ENCODE measurements around the gene ATP10B. TPM values are rescaled to one million over a fixed set of nuclear protein-coding genes. Genes with fewer than 3 reads are reported as not detected.
A peak's percentile ranks its signal among the peaks of the same experiment; 100 is the strongest.

ATP10B gene
- total and polyA plus RNA-seq, 2 of the 13 experiments (the other 11 are each of a cell fraction or from before 2014, with no cell fraction given), result not detected

DNA sequence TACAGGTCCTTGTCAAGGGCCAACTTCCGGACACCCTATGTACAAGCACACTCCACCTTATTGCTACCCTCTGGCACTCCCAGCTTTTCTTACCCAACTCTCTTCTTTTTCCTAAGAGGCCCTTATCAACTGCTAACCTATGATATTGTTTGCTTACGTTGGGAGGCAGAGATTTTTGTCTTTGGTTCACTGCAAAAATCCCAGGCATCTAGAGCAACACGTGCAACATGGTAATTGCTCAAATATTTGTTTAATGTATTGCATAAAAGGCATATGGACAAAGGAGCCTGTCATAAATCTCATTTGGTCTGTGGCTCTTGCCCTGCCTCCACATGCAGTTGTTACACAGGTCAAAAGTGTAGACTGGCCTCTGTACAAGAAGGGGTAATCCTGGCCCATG lies 35.8 kb upstream of the ATP10B start (continued):
- TF ChIP-seq, protein P1, sequence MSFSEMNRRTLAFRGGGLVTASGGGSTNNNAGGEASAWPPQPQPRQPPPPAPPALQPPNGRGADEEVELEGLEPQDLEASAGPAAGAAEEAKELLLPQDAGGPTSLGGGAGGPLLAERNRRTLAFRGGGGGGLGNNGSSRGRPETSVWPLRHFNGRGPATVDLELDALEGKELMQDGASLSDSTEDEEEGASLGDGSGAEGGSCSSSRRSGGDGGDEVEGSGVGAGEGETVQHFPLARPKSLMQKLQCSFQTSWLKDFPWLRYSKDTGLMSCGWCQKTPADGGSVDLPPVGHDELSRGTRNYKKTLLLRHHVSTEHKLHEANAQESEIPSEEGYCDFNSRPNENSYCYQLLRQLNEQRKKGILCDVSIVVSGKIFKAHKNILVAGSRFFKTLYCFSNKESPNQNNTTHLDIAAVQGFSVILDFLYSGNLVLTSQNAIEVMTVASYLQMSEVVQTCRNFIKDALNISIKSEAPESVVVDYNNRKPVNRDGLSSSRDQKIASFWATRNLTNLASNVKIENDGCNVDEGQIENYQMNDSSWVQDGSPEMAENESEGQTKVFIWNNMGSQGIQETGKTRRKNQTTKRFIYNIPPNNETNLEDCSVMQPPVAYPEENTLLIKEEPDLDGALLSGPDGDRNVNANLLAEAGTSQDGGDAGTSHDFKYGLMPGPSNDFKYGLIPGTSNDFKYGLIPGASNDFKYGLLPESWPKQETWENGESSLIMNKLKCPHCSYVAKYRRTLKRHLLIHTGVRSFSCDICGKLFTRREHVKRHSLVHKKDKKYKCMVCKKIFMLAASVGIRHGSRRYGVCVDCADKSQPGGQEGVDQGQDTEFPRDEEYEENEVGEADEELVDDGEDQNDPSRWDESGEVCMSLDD (CRISPR knock-in tag; IDR thresholded peaks at IDR 0.05; ENCODE audit: borderline replicate concordance), result no peak
- TF ChIP-seq SP140L (CRISPR knock-in tag; IDR thresholded peaks at IDR 0.05; ENCODE audit: borderline replicate concordance), result no peak
- TF ChIP-seq, protein P2, sequence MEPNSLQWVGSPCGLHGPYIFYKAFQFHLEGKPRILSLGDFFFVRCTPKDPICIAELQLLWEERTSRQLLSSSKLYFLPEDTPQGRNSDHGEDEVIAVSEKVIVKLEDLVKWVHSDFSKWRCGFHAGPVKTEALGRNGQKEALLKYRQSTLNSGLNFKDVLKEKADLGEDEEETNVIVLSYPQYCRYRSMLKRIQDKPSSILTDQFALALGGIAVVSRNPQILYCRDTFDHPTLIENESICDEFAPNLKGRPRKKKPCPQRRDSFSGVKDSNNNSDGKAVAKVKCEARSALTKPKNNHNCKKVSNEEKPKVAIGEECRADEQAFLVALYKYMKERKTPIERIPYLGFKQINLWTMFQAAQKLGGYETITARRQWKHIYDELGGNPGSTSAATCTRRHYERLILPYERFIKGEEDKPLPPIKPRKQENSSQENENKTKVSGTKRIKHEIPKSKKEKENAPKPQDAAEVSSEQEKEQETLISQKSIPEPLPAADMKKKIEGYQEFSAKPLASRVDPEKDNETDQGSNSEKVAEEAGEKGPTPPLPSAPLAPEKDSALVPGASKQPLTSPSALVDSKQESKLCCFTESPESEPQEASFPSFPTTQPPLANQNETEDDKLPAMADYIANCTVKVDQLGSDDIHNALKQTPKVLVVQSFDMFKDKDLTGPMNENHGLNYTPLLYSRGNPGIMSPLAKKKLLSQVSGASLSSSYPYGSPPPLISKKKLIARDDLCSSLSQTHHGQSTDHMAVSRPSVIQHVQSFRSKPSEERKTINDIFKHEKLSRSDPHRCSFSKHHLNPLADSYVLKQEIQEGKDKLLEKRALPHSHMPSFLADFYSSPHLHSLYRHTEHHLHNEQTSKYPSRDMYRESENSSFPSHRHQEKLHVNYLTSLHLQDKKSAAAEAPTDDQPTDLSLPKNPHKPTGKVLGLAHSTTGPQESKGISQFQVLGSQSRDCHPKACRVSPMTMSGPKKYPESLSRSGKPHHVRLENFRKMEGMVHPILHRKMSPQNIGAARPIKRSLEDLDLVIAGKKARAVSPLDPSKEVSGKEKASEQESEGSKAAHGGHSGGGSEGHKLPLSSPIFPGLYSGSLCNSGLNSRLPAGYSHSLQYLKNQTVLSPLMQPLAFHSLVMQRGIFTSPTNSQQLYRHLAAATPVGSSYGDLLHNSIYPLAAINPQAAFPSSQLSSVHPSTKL (CRISPR knock-in tag; IDR thresholded peaks at IDR 0.05), result peak; percentile 92
- TF ChIP-seq SSRP1 (CRISPR knock-in tag; IDR thresholded peaks at IDR 0.05), result no peak
- TF ChIP-seq ZSCAN9 (CRISPR knock-in tag; IDR thresholded peaks at IDR 0.05; ENCODE audit: borderline replicate concordance), result 0 out of 2 replicates have a peak, but pooled peaks have one; percentile 27
- TF ChIP-seq, protein P3, sequence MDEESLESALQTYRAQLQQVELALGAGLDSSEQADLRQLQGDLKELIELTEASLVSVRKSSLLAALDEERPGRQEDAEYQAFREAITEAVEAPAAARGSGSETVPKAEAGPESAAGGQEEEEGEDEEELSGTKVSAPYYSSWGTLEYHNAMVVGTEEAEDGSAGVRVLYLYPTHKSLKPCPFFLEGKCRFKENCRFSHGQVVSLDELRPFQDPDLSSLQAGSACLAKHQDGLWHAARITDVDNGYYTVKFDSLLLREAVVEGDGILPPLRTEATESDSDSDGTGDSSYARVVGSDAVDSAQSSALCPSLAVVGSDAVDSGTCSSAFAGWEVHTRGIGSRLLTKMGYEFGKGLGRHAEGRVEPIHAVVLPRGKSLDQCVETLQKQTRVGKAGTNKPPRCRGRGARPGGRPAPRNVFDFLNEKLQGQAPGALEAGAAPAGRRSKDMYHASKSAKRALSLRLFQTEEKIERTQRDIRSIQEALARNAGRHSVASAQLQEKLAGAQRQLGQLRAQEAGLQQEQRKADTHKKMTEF (CRISPR knock-in tag; IDR thresholded peaks at IDR 0.05), result peak; percentile 65; the same call in 1 of the 2 replicates
- TF ChIP-seq, protein P4, sequence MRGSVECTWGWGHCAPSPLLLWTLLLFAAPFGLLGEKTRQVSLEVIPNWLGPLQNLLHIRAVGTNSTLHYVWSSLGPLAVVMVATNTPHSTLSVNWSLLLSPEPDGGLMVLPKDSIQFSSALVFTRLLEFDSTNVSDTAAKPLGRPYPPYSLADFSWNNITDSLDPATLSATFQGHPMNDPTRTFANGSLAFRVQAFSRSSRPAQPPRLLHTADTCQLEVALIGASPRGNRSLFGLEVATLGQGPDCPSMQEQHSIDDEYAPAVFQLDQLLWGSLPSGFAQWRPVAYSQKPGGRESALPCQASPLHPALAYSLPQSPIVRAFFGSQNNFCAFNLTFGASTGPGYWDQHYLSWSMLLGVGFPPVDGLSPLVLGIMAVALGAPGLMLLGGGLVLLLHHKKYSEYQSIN (CRISPR knock-in tag; IDR thresholded peaks at IDR 0.05; ENCODE audit: borderline replicate concordance), result no peak
- TF ChIP-seq, protein P5, sequence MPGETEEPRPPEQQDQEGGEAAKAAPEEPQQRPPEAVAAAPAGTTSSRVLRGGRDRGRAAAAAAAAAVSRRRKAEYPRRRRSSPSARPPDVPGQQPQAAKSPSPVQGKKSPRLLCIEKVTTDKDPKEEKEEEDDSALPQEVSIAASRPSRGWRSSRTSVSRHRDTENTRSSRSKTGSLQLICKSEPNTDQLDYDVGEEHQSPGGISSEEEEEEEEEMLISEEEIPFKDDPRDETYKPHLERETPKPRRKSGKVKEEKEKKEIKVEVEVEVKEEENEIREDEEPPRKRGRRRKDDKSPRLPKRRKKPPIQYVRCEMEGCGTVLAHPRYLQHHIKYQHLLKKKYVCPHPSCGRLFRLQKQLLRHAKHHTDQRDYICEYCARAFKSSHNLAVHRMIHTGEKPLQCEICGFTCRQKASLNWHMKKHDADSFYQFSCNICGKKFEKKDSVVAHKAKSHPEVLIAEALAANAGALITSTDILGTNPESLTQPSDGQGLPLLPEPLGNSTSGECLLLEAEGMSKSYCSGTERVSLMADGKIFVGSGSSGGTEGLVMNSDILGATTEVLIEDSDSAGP (CRISPR knock-in tag; IDR thresholded peaks at IDR 0.05; ENCODE audit: borderline replicate concordance), result no peak
- TF ChIP-seq THAP11 (CRISPR knock-in tag; IDR thresholded peaks at IDR 0.05), result peak; percentile 61
- TF ChIP-seq, protein P6, sequence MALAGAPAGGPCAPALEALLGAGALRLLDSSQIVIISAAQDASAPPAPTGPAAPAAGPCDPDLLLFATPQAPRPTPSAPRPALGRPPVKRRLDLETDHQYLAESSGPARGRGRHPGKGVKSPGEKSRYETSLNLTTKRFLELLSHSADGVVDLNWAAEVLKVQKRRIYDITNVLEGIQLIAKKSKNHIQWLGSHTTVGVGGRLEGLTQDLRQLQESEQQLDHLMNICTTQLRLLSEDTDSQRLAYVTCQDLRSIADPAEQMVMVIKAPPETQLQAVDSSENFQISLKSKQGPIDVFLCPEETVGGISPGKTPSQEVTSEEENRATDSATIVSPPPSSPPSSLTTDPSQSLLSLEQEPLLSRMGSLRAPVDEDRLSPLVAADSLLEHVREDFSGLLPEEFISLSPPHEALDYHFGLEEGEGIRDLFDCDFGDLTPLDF (CRISPR knock-in tag; IDR thresholded peaks at IDR 0.05), result 0 out of 2 replicates have a peak, but pooled peaks have one; percentile 1
- no peak for TF ChIP-seq ZNF589 (CRISPR knock-in tag; conservative IDR thresholded peaks at IDR 0.05)
- peak; percentile 53; the same call in 1 of the 2 replicates for TF ChIP-seq CREM (IDR thresholded peaks at IDR 0.05)
- TF ChIP-seq CREM (CRISPR knock-in tag; IDR thresholded peaks at IDR 0.05), result no peak
- TF ChIP-seq, protein P7, sequence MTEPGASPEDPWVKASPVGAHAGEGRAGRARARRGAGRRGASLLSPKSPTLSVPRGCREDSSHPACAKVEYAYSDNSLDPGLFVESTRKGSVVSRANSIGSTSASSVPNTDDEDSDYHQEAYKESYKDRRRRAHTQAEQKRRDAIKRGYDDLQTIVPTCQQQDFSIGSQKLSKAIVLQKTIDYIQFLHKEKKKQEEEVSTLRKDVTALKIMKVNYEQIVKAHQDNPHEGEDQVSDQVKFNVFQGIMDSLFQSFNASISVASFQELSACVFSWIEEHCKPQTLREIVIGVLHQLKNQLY (CRISPR knock-in tag; IDR thresholded peaks at IDR 0.05), result peak; percentile 42; the same call in 1 of the 2 replicates
- TF ChIP-seq, protein P8, sequence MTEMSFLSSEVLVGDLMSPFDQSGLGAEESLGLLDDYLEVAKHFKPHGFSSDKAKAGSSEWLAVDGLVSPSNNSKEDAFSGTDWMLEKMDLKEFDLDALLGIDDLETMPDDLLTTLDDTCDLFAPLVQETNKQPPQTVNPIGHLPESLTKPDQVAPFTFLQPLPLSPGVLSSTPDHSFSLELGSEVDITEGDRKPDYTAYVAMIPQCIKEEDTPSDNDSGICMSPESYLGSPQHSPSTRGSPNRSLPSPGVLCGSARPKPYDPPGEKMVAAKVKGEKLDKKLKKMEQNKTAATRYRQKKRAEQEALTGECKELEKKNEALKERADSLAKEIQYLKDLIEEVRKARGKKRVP (CRISPR knock-in tag; IDR thresholded peaks at IDR 0.05), result peak in 1 of 2 experiments; percentile 48; a peak in 1 of 4 replicates
